Stimulated activated CD8-positive, alpha-beta memory T cell treated with anti-CD3 and anti-CD28 coated beads, Interleukin-2, amount 100 ng/mL, for 1 hour (primary cell): Measurements from ENCODE around the gene PLXNA1.

Experiments
- DNase-seq, 2 donors: peaks; one replicate each; pipeline ENCODE4 v3.0.0-alpha.2; 2020; ENCODE audit warnings: low read depth in 2 of 2

The PLXNA1 gene

DNA sequence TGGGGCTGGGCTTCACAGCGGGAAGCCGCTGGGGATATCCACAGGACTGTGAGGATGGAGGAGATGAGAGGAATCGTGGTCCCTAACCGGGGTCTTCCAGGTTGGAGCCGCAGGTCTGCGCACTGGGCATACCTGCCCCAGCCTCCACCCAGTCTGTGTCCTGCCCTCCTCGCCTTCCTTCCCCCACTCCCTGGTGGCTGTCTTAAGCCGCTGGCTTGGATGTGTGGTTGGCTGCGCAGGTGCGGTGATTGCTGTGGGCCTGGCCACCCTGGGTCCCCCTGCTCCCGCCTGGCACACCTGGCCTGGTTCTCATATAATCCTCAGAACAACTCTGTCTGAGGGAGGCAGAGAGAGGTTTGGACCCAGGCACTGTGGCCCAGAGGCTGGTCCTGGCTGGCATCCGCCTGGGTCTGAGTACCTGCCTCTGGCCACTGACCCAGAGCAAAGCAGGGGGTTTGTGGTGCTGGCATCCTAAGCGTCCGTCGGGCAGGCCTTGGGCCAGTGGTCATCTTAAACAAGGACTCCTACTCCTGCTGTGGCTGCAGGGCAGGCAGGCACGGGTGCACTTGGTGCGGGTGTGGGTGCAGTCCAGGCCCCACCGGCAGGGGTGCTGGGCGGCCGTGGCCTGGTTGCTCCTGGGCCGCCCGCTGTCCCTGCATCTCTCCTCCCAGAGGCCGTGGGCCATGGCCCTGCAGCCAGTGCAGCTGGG lies 18.7 kb downstream of the PLXNA1 start:
- no peak for DNase-seq

GRCh38 chr3:127002195-127003174 lies 19.6 kb downstream of the PLXNA1 start:
- DNase-seq: no peak

GRCh38 chr3:127003175-127003555 lies 20.2 kb downstream of the PLXNA1 start:
- DNase-seq: no peak

- no peak for DNase-seq
Observed at GRCh38 chr3:127003601-127004280, 20.8 kb downstream of the PLXNA1 start.

GRCh38 chr3:127004641-127005397 lies 21.9 kb downstream of the PLXNA1 start:
- DNase-seq: no peak

DNA sequence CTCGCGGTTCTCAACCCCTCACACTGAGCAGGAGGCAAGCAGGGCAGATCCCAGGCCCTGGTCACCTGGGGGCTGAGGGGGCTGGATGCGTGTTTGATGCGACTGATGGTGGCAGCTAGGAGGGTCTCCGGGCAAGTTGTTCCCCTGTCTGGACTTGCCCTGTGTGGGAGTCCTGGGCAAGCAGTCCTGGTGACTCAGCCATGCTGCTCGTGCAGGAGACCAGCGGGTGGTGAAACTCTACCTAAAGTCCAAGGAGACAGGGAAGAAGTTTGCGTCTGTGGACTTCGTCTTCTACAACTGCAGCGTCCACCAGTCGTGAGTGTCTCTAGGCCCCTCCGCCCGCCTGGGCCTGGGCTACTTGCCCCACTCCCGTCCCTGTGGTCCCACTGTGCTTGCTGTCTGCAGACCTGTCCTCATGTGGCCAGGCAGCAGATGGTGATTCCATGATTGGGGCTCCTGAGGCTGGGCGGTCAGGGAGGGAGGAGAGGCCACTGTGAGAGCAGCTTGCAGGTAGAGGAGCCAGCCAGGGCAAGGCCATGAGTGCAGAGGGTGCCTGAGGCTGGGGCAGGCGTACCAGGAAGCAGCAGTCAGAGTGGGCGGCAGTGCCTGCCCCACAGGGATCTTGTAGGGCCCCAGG lies 23.1 kb downstream of the PLXNA1 start:
- no peak for DNase-seq

GRCh38 chr3:127006781-127007436 lies 24.0 kb downstream of the PLXNA1 start:
- DNase-seq: no peak

DNA sequence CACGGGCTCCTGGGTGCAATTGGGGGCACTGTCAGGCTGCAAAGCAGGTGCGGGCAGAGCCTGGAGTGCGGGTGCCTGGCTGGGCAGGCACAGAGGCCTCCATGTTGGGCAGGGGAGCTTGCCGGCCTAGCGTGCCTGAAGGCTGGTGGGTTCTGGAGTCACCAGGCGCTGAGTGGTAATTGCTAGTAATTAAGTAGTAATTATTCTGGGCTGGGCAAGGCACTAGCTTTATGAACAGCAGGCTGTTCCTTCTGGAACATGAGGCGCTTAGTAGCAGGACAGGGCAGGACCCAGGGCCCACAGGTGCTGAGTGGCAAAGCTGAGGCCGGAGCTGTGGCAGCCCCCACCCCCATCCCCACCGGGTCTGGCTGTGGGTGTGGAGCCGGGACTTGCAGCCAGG lies 25.3 kb downstream of the PLXNA1 start:
- DNase-seq: no peak

DNA sequence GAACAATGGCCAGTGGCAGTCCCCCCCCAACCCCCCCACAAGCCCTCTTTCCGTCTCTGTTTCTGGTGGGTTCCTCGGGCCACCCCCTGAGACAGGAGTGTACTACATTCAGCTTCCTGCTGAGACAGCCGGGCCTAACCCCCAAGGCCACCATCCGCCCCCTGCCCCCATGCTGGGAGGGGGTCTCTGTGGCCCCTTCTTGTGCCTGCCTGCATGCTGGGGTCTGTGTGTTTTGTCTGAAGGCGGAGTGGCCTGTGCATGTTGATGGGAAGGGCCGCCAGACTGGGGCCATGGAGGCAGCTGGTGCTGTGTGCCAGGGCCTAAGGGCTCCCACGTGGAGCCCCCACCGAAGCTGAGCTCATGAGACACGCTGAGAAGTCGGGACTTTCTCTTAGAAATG lies 26.6 kb downstream of the PLXNA1 start:
- no peak for DNase-seq

- no peak for DNase-seq
Observed at GRCh38 chr3:127011270-127011992, 28.5 kb downstream of the PLXNA1 start.

- DNase-seq: no peak
Observed at GRCh38 chr3:127012091-127012490, 29.2 kb downstream of the PLXNA1 start.

DNA sequence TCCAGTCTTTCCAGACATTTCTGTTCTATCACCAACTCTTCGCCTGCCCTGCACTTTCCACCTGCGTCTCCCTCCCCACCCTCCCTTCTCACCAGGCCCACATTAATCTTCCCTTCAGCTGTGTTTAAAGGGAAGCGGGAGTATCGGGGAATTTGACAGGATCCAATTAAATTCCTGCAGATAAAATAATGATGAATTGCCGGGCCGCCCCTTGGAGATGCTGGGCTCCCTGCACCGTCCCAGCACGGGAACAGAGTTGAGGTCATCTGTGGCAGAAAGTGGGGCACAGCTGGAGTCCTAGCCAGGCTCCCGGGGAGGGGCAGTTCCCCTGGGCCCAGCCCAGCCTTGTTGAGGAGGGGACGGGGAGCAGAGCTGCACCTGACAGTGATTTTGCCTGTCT lies 30.3 kb downstream of the PLXNA1 start:
- no peak for DNase-seq

GRCh38 chr3:127013758-127014535 lies 31.0 kb downstream of the PLXNA1 start:
- no peak for DNase-seq

DNA sequence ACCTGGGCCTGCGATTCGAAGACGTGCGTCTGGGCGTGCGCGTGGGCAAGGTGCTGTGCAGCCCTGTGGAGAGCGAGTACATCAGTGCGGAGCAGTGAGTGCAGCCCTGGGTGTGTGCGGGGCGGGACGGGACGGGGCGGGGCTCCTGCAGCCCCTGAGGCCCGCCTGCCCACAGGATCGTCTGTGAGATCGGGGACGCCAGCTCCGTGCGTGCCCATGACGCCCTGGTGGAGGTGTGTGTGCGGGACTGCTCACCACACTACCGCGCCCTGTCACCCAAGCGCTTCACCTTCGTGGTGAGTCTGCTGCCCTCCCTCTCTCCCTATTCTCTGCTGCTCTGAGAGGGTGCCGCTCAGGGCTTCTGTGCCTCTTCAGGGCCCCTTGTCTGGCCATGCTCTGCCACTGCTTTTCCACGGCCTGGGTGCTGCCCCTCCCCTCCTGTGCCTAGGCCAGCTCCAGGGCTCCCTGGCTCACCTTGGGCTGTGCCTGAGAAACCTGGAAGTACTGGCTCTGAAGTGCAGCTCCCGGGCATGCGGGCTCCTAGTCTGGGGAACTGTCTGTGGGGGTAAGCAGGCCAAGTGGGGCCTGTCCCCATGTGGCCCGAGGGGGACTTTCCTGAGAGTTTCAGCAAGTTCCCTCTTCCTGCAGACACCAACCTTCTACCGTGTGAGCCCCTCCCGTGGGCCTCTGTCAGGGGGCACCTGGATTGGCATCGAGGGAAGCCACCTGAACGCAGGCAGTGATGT lies 31.8 kb downstream of the PLXNA1 start:
- no peak for DNase-seq

DNA sequence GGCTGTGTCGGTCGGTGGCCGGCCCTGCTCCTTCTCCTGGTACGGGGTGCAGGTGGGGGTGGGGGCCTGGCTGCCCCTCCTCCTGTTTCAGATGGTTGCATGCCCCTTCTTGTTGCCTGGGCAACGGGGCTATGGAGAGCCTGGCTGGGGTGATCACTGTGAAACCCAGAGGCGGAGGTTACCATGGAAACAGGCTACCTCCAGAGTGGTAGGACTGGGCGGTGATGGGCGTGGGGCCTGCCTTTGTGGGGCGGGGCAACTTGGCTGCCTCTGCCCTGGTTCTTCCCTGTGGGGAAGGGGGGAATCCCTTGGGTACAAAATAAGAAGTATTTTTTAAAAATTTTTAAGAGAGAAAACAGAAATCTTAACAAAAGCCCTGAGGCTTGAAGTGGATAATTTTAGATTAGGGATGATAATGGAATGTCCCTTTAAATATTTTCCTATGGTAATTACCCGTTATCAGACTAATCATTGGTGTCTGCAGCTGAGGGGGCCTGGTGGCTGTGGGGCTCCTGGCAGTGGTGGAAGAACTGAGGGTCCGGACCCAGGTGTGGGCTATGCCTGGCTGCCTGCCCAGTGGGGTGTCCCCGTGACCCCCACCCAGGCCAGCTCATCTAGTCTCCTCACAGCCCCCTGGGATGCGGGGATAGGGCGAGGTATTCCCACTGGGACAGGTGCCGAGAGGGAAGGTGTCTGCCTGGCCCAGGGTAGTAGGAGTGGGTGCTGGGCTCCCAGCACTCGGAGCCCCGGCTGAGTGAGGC lies 32.5 kb downstream of the PLXNA1 start:
- no peak for DNase-seq

DNA sequence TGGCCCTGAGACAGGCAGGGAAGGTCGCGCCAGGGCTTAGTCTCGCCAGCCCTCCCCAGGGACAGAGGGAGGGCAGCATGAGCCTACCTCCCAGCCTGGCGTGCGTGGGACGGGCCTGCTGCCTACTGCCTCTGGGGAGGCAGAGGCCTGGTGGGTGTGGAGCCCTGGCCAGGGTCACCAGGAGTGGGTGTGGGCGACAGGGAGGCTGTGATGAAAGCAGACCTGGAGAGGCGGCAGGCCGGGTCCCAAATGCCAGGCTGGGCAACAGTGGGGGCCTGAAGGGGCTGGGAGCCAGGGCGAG lies 33.1 kb downstream of the PLXNA1 start:
- no peak for DNase-seq

DNA sequence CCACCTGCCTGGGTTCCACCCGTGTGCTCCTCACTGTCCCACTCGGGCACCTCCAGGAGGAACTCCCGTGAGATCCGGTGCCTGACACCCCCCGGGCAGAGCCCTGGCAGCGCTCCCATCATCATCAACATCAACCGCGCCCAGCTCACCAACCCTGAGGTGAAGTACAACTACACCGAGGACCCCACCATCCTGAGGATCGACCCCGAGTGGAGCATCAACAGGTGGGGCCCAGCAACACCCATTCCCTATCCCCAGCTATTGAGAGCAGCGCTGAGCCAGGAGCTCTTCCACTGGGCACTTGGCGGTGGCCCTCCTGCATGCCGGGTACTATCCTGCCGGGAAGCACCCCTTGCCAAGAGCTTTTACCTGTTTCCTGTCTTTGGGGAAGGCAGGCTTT lies 33.5 kb downstream of the PLXNA1 start:
- DNase-seq: no peak

- no peak for DNase-seq
Observed at GRCh38 chr3:127017229-127017628, 34.3 kb downstream of the PLXNA1 start.
